Muscle layer of colon (tissue), 2 donors: ENCODE measurements around the gene TEKT2.

Source experiments
- H3K27ac ChIP-seq: one replicate; pipeline ENCODE4 v1.7.0; 2013; ENCODE audit warnings: low read depth, mild to moderate bottlenecking, low read length, moderate library complexity
- H3K27me3 ChIP-seq, 2 donors: one replicate each; pipeline ENCODE4 v1.7.0; 2013; ENCODE audit warnings: low read length in 2 of 2, mild to moderate bottlenecking in 2 of 2; ENCODE audit not compliant: insufficient read depth in 2 of 2, control insufficient read depth in 1 of 2
- H3K36me3 ChIP-seq: one replicate; pipeline ENCODE4 v1.7.0; 2013; ENCODE audit warnings: mild to moderate bottlenecking, low read length; ENCODE audit not compliant: insufficient read depth
- H3K4me1 ChIP-seq: one replicate; pipeline ENCODE4 v1.7.0; 2013; ENCODE audit warnings: mild to moderate bottlenecking, low read length; ENCODE audit not compliant: insufficient read depth
- H3K4me3 ChIP-seq, 2 donors: one replicate each; pipeline ENCODE4 v1.7.0; 2013; ENCODE audit warnings: low read length in 2 of 2, low read depth in 1 of 2, mild to moderate bottlenecking in 1 of 2, moderate library complexity in 1 of 2
- H3K9ac ChIP-seq: one replicate; pipeline ENCODE4 v1.7.0; 2013; ENCODE audit warnings: low read length
- H3K9me3 ChIP-seq: one replicate; pipeline ENCODE4 v1.7.0; 2013; ENCODE audit warnings: mild to moderate bottlenecking, low read length
- donor health status: abdominal sarcoma.
- donor health status: Adenocarcinoma of cecum.

Gene TEKT2

GRCh38 chr1:36088265-36088576 is 4.3 kb downstream of the TEKT2 start:
- Histone ChIP-seq H3K9ac (no peak overlapping the region), H3K27me3 (peaks cover 0 to 9% of the 10 kb centered on the region in 2 donors), H3K27ac (peak overlapping the region; percentile 76), H3K4me3 (peak overlapping the region; percentile 86 to 100), H3K9me3 (no peaks in the 10 kb centered on the region), H3K36me3 (peaks cover 24% of the 10 kb centered on the region), H3K4me1 (peaks cover 24% of the 10 kb centered on the region)

- peaks cover 25% of the 10 kb centered on the region for H3K4me1 ChIP-seq
- peak within 1 kb of the TSS; percentile 87 for H3K27ac ChIP-seq
Observed at GRCh38 chr1:36088577-36089392, 4.9 kb downstream of the TEKT2 start, which contains the start of gene ADPRS. Gene ADPRS, plus strand, starts transcription at chr1:36088892. Its CDS starts 13 bp downstream, at chr1:36088905.

GRCh38 chr1:36089393-36090121 is 5.7 kb downstream of the TEKT2 start:
- Histone ChIP-seq H3K4me3 (peak overlapping the region; percentile 86 to 100), H3K36me3 (peaks cover 38% of the 10 kb centered on the region), H3K9me3 (no peaks in the 10 kb centered on the region), H3K4me1 (peaks cover 27% of the 10 kb centered on the region), H3K27ac (peak overlapping the region; percentile 87), H3K27me3 (peaks cover 0 to 5% of the 10 kb centered on the region in 2 donors), H3K9ac (peak overlapping the region; percentile 57)

More at GRCh38 chr1:36088577-36089392, 4.9 kb downstream of the TEKT2 start, which contains the start of gene ADPRS:
- peaks cover 30% of the 10 kb centered on the region for H3K36me3 ChIP-seq
- no peaks in the 10 kb centered on the region for H3K9me3 ChIP-seq
- peak within 1 kb of the TSS; percentile 57 for H3K9ac ChIP-seq
- peaks cover 0 to 9% of the 10 kb centered on the region in 2 donors for H3K27me3 ChIP-seq
- H3K4me3 ChIP-seq, result peak within 1 kb of the TSS; percentile 86 to 100

GRCh38 chr1:36091141-36091540 is 7.2 kb downstream of the TEKT2 start:
- Histone ChIP-seq H3K36me3 (peaks cover 46% of the 10 kb centered on the region), H3K4me3 (no peak overlapping the region), H3K27ac (no peak overlapping the region), H3K9me3 (no peaks in the 10 kb centered on the region), H3K9ac (no peak overlapping the region), H3K4me1 (peaks cover 26% of the 10 kb centered on the region), H3K27me3 (no peaks in the 10 kb centered on the region)

GRCh38 chr1:36091698-36092097 is 7.8 kb downstream of the TEKT2 start:
- no peak overlapping the region for H3K9ac ChIP-seq
- peaks cover 26% of the 10 kb centered on the region for H3K4me1 ChIP-seq
- peaks cover 46% of the 10 kb centered on the region for H3K36me3 ChIP-seq
- no peak overlapping the region for H3K27ac ChIP-seq
- H3K27me3 ChIP-seq, result no peaks in the 10 kb centered on the region
- H3K9me3 ChIP-seq, result no peaks in the 10 kb centered on the region
- no peak overlapping the region for H3K4me3 ChIP-seq

GRCh38 chr1:36092166-36092797 is 8.4 kb downstream of the TEKT2 start:
- Histone ChIP-seq H3K27me3 (no peaks in the 10 kb centered on the region), H3K4me1 (peaks cover 26% of the 10 kb centered on the region), H3K27ac (no peak overlapping the region), H3K9ac (no peak overlapping the region), H3K4me3 (no peak overlapping the region), H3K36me3 (peaks cover 46% of the 10 kb centered on the region), H3K9me3 (no peaks in the 10 kb centered on the region)

GRCh38 chr1:36092798-36093185 is 8.9 kb downstream of the TEKT2 start:
- Histone ChIP-seq H3K9me3 (no peaks in the 10 kb centered on the region), H3K36me3 (peaks cover 46% of the 10 kb centered on the region), H3K27ac (no peak overlapping the region), H3K27me3 (no peaks in the 10 kb centered on the region), H3K4me1 (peaks cover 26% of the 10 kb centered on the region), H3K4me3 (no peak overlapping the region), H3K9ac (no peak overlapping the region)

GRCh38 chr1:36093226-36093625 is 9.3 kb downstream of the TEKT2 start:
- Histone ChIP-seq H3K4me3 (no peak overlapping the region), H3K36me3 (peaks cover 46% of the 10 kb centered on the region), H3K9ac (no peak overlapping the region), H3K4me1 (peaks cover 25% of the 10 kb centered on the region), H3K27ac (no peak overlapping the region), H3K27me3 (no peaks in the 10 kb centered on the region), H3K9me3 (no peaks in the 10 kb centered on the region)

GRCh38 chr1:36093929-36094328 is 10.0 kb downstream of the TEKT2 start:
- Histone ChIP-seq H3K27me3 (no peaks in the 10 kb centered on the region), H3K36me3 (peaks cover 46% of the 10 kb centered on the region), H3K4me1 (peaks cover 22% of the 10 kb centered on the region), H3K27ac (no peak overlapping the region), H3K9ac (no peak overlapping the region), H3K4me3 (no peak overlapping the region), H3K9me3 (no peaks in the 10 kb centered on the region)

- peaks cover 46% of the 10 kb centered on the region for H3K36me3 ChIP-seq
- H3K4me1 ChIP-seq, result peaks cover 19% of the 10 kb centered on the region
- H3K4me3 ChIP-seq, result no peak overlapping the region
- H3K27me3 ChIP-seq, result no peaks in the 10 kb centered on the region
- H3K27ac ChIP-seq, result no peak overlapping the region
- no peaks in the 10 kb centered on the region for H3K9me3 ChIP-seq
- no peak overlapping the region for H3K9ac ChIP-seq
Observed at GRCh38 chr1:36094621-36095061, 10.7 kb downstream of the TEKT2 start.

- no peak overlapping the region for H3K27ac ChIP-seq
- no peaks in the 10 kb centered on the region for H3K27me3 ChIP-seq
- H3K4me3 ChIP-seq, result no peak overlapping the region
- peaks cover 45% of the 10 kb centered on the region for H3K36me3 ChIP-seq
- H3K9ac ChIP-seq, result no peak overlapping the region
- no peaks in the 10 kb centered on the region for H3K9me3 ChIP-seq
- H3K4me1 ChIP-seq, result peaks cover 11% of the 10 kb centered on the region
Observed at GRCh38 chr1:36095760-36096405, 12.0 kb downstream of the TEKT2 start.
